ENCODE results near the gene CCSER1. TPM values are rescaled to one million over a fixed set of nuclear protein-coding genes. Genes with fewer than 3 reads are reported as not detected.
"Not testable (repeated sequence)": the region's sequence is repeated elsewhere in the genome, so short reads cannot be mapped to it uniquely, and the experiment has no call there.

The CCSER1 gene
- total RNA-seq, 1 donor from 2014 or later = 1.1 TPM

DNA sequence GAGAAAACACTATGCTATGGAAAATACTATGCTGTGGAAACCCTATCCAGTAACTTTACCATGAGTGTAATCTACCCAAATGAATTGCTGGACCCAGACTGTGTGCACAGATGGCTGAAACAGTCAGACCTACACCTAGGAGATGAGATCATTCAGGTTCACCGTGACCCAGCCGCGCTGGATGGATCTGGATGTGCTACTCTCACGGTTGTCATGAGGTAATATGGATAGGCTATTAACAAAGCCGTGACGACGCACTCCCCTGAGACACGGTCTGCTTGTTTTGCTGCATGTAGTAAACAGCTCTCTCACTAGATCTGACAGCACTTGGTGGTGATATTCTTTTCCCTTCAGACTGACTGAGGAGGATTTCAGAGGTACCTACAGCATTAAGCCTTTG is 1344.1 kb downstream of the CCSER1 start:
- DNase-seq (ENCODE audit: low read depth, low spot score) = no peak

DNA sequence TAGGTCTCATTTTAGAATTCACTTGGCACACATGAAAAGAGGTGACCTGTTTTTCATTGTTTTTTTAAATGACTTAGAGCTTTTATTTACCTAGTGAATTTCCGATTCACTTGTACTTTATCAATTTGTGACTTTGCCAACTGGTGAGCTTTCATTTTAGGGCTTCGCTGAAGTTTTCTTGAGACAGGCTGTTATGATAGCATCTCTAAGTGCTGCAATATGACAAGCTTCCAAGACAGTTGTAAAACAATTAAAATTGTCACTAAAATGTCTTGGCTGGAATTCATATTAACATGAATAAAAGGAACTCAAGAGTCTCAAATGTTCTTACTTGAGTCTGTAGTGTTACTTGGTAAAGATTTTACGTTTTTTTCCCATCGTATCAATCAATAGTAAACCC is 1344.9 kb downstream of the CCSER1 start:
- DNase-seq (ENCODE audit: low read depth, low spot score) = no peak

DNA sequence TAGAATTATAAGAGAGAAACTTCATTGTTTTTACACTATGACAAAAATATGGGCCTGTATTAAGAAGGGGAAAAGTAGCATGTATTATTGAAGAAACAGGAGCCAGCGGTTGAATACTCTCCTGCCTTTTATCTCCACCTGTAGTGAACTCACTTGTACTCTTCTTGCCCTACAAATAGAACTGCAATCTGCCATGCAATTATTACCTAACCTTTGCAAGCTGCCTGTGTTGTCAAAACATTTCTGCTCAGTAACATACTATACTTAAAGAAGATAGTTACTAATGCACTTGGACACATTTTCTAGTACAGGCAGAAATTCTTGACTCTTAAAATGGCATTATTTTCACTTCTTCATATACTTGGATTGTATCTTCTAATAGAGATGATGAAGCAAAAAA is 1358.2 kb downstream of the CCSER1 start:
- no peak for DNase-seq (ENCODE audit: low read depth, low spot score)

DNA sequence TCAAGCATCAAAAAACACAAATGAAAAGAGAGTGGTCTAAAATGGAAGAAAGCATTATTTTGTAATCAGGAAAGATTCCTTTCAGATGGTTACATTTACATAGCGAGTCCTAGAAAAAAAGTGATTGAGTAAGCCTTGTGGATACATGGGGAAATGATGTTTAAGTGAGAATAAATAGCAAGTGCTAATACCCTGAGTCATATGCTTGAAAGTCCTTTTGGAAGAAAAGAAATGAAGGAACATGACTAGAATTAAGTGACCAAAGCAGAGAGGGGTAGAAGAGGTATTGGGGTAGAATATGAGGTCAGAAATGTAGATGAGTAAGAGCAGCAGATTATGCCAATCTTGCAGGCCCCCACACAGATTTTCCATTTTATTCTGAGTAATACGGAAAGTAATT is 1361.8 kb downstream of the CCSER1 start:
- DNase-seq (ENCODE audit: low read depth, low spot score) = no peak

DNA sequence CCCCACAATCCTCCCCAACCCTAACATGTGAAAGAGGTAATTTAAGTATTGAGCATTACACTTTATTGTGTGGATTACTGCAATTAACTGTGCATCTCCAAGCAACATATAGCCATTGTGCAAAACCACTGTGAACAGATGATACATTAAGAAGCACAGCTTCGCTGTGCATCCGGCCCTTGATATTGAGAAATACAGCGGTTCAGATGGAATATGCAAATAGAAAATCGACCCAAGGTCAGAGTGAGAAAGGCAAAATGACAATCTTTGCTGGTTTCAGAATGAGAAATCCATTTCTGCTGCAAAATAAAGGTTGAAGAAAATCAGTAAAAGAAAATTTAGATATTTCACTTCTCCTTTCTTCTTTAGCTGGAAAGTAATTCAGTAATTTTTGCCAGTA is 1370.7 kb downstream of the CCSER1 start:
- DNase-seq (ENCODE audit: low read depth, low spot score) = no peak

DNA sequence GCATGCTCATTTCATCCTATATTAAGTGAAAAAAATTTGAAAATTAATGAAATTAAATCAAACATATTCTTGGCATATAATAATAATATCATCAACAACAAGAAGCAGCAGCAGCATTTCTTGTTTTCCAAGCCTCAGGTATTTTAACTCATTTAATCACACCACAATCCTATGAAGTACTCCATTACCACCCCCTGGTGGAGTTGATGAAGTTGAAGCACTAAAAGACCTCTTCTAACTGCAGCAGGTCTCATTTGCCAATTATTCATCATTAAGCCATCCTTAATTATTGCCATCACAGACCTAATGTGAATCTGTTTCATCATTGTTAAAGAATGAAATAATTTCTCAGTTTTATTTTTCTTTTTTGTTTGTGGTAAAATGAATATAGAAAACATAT is 1375.2 kb downstream of the CCSER1 start:
- DNase-seq (ENCODE audit: low read depth, low spot score) = no peak

DNA sequence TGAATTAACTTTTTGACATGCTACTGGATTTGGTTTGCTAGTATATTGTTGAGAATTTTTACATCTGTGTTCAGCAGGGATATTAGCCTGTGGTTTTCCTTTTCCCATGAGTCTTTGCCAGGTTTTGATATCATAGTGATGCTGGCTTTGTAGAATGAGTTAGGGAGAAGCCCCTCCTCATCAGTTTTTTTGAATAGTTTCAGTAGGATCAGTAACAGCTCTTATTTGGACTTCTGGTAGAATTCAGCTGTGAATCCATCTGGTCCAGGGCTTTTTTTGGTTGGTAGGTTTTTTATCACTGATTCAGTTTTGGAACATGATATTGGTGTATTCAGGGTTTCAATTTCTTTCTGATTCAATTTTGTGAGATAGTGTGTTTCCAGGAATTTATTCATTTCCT is 1386.1 kb downstream of the CCSER1 start:
- DNase-seq (ENCODE audit: low read depth, low spot score) = no peak

DNA sequence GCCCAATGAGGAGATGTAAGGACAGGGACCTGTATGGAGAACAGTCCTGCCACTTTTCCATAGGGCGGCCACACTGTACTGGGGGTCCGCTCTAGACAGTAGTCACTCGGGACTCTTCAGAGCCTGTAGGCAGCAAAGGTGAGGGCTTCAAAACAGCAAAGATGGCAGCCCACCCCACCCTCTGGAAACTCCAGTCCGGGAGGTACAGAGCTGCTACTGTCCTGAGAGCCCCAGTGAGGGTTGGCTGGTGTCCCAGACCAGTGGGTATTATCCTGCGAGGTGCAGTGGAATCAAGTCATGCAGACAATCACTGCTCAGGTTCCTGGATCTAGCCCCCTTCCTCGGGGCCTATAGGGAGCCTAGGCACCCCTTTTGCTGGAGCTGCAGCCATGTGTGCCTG is 1392.0 kb downstream of the CCSER1 start:
- no peak for DNase-seq (ENCODE audit: low read depth, low spot score)

DNA sequence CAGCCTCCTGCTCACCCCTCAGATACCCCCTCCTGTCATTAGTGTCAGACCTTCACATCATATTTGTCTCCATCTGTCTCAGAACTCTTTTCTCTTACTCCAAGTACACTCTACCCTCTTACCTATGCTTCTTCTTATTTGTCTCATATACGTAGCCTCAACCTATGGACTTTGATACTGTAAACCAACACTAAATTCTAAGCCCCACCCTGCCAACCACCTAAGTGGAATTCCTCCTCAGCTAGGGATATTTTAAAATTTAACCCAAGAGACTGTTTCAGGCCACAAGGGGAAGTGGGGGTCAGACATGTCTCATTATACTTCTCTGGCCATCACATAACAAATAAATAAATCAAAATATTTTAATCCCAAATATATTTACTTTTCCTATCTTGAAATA is 1398.4 kb downstream of the CCSER1 start:
- no peak for DNase-seq (ENCODE audit: low read depth, low spot score)

DNA sequence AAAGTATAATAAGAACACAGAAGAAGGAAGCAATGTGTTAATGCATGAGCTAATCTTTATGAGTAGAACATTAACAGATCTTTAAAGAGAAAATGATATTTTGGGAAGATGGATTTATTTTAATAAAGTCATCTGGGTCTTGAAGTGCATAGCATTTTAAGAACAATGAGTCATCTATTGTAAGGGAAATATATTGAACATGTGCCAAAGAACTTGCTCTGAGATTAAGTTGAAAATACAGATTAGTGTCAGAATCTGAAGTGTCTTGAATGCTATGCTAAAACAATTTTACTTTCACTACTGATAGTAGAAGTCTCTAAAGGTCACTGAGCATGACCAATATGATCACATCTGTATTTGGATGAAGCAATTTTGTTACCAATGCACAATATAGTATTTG is 1399.9 kb downstream of the CCSER1 start:
- no peak for DNase-seq (ENCODE audit: low read depth, low spot score)

DNA sequence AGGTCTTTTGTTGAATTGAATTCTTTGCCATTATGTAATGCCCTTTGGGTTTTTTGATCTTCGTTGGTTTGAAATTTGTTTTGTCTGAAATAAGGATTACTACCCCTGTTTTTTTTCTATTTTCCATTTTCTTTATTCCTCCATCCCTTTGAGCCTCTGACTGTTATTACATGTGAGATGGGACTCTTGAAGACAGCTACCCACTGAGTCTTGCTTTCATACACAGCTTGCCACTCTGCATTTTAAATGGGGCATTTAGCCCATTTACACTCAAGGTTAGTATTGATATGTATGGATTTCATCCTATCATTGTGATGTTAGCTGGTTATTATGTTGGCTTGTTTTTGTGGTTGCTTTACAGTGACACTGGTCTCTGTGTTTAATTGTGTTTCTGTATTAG is 1440.4 kb downstream of the CCSER1 start:
- no peak for DNase-seq (ENCODE audit: low read depth, low spot score)

DNA sequence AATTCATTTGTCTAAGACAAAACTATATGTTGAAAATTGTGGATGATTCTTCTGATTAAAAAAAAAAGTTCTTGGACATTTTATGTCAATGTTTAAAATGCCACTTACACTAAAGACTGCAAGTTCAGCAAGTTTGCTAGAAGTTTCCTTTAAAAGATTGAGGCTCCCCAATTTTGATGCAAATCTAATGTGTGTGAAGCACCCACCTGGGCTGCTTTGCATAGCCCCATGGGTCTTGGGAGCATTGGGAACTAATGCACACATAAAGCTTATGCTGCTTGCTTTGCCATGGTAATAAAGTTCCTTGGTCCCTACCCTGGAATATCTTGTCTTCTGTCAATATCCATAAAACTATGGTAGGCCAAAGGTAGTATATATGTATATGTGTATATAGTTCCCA is 1450.7 kb downstream of the CCSER1 start:
- no peak for DNase-seq (ENCODE audit: low read depth, low spot score)

DNA sequence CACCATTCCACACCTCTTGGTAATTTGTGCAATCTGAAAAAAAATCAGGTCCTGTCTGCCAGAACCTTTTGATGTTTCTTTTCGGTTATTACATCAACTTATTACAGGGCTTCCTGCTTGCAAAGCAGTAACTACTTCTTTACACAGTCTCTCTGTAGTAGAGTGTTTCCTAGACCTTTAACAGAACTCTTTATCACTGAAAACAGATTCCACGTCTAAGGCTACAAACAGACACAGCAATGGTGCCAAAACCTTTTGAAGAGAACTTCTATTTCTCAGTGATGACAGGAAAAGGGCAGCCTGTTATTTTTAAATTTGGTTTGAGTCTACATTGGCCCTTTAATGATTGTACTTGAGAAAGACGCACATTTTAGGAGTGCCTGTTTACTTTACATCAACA is 1463.1 kb downstream of the CCSER1 start:
- no peak for DNase-seq (ENCODE audit: low read depth, low spot score)

DNA sequence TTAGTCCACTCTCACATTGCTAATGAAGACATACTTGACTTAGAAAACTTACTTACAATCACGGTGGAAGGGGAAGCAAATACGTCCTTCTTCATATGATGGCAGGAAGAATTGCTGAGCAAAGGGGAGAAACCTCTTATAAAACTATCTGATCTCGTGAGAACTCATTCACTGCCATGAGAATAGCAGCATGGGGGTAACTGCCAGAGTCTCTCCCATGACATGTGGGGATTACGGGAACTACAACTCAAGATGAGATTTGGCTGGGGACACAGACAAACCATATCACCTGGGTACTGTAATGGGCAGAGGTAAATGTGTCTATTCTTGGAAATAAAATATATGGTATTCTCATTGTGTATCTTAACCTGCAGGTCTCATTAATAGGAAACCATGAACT is 1464.9 kb downstream of the CCSER1 start:
- no peak for DNase-seq (ENCODE audit: low read depth, low spot score)

DNA sequence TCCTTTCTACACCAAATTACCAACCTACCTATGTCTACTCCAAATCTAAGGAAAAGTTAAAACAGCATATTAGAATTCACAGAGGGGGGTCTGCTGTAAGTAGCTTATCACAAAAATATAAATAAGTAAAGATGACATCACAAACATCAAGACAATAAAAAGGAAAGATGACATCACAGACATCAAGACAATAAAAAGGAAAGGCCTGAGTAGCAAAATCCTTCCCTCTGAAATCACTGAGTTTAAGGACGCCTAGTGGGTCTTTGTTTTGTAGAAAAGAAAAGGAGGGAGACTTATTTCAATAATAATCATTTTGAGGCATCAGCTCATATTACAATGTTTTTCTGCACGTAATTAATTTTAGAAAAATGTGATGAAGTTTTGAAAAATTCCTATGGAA is 1469.5 kb downstream of the CCSER1 start:
- no peak for DNase-seq (ENCODE audit: low read depth, low spot score)

DNA sequence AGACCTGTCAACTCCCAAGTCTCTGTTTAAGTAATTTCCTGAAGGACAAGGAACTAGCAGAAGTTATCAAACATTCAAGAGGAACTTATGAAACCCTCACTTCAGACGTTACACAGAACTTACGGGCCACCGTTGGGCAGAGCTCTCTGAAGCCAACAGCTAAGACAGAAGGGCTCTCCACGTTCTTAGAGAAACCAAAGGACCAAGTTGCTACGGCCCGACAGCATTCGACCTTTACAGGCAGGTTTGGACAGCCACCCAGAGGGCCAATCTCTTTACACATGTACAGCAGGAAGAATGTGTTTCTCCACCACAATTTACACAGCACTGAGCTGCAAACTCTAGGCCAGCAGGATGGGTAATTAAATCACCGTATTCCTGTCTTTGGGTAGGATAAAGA is 1471.5 kb downstream of the CCSER1 start:
- DNase-seq (ENCODE audit: low read depth, low spot score) = no peak

DNA sequence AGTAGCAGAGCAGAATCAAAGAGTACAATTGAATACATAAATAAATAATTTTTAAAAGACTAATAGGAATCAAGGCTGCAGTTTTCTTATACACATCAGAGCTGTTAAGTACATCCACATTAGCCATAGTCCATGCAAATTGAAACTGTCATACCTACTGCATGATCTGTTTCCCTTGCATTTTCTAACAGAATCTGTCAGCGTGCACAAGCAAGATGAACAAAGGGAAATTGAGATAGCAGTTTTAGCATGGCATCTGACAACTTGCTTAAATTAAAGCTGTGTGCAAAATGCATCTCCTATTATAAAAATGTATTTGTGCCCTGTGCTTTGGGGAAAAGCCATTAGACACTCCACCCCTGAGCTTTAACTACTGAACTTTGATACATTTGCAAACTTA is 1473.1 kb downstream of the CCSER1 start:
- DNase-seq (ENCODE audit: low read depth, low spot score) = no peak

DNA sequence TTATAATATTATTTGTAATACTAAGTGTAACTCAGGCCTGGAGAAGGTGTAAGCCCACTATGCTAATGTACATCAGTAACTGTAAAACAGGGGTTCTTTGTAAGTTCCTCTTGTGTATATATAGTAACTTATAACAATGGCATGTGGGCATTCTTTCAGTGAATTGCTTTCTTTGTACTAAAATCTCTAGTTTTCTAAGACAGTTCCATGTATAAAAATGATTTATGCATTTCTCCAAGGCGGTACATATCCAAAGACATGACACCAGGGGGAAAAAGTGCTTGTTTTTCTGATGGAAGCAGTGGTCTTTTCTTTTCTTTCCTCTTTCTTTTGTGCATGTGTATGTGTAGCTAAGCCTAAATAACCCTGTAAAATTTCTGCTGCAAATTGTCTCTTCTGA is 1474.2 kb downstream of the CCSER1 start:
- no peak for DNase-seq (ENCODE audit: low read depth, low spot score)

DNA sequence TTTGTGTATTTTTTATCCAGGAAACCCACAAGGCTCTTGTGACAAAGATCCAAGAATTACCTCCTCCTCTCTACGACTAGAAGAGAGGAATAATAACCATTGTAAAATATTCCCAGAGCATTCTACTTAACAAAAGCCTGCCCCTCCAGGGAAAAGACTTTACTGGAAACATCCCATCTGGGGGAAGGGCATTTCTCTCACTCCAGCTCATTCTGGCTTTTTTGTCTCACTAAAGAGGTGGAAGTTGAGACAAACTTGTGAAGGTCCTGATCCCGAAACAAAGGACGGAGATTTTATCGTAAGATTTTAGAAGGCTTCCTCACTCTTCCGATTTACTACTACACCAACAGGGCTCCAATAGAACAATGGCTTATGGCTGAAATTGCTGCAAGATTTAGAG is 1484.6 kb downstream of the CCSER1 start:
- DNase-seq (ENCODE audit: low read depth, low spot score) = no peak

DNA sequence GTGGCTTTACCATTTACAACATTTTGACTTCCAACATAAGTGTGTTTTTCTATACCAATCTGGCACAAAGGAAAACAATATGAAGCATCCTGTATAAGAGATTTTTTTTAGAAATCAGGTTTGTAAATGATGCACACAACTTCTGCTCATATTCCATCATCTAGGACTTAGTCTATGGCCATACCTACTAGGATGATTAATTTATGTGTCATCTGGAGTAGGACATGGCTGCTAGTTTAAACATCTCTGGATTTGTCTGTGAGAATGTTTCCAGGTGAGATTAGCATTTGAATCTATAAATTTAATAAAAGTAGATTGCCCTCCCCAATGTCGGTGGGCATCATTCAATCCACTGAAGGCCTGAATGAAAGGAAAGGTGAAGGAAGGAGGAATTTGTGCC is 1493.8 kb downstream of the CCSER1 start:
- no peak for DNase-seq (ENCODE audit: low read depth, low spot score)

DNA sequence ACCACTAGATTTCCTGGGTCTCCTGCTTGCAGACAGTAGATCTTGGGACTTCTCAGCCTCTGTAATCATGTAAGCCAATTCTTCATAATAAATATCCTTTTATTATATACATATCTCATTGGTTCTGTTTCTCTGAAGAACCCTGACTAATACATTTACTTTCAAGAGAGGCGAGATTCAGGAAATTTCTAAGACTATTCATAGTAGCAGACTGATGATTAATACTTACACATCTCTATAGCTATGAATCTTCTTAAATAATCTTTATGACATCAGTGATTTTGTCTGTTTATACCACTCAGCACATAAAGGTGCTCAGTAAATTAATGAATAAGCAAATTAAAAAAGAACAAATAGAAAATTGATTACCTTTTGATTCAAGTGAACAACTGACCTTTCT is 1494.3 kb downstream of the CCSER1 start:
- no peak for DNase-seq (ENCODE audit: low read depth, low spot score)

DNA sequence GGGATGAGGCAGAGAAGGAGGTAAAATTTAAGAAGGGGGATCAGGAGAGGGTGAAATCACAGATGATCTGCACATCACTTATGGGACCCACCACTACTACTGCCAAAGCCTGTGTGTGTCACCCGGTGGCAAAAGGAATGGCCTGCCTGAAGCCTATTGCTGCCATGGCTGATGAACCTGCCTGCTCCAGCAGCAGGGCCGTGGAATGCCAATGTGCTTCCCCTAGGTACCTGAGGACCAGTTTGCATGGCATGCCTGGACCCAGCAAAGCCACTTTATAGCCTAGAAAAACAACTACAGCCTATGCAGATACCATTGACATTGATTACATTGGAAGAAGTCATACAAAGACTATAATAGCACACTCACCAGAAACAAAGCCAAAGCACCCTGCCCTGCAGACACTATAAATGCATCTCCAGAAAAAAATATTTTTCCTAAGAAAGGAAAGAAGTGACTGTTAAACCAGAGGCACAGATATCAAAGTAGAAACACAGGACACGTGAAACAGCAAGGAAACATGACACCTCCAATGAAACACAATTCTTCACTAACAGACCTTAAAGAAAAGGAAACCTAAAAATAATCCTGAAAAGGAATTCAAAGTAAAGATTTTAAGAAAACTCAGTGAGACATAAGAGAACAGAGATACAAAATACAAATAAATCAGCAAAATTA is 1495.9 kb downstream of the CCSER1 start:
- DNase-seq (ENCODE audit: low read depth, low spot score) = no peak

DNA sequence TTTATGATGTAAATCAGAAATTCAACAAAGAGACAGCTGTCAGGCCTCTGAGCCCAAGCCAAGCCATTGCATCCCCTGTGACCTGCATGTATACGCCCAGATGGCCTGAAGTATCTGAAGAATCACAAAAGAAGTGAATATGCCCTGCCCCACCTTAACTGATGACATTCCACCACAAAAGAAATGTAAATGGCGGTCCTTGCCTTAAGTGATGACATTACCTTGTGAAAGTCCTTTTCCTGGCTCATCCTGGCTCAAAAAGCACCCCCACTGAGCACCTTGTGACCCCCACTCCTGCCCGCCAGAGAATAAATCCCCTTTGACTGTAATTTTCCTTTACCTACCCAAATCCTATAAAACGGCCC is 1496.4 kb downstream of the CCSER1 start:
- not testable (repeated sequence) for DNase-seq (ENCODE audit: low read depth, low spot score)

DNA sequence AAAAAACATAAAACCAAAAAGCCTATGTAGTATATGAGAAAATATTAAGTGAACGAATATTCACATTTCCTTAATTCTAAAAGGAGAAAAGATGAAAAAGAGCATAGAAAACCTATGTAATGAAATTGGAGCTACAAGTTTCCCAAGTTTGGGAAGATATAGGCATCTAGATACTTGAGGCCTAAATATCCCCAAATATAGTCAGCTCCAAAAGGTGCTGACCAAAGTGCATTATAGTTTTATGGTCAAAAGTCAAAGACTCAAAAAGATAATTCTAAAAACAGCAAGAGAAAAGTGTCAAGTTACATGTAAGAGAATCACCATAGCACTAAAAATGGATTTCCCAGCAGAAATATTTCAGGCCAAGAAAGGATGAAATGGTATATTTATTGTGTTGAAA is 1502.9 kb downstream of the CCSER1 start:
- no peak for DNase-seq (ENCODE audit: low read depth, low spot score)
